SK-N-SH (cell line): ENCODE measurements around the gene IRGQ.

ENCODE experiments used
- RAD21 ChIP-seq: IDR thresholded peaks from 2 replicates; pipeline ENCODE4 v1.6.1; 2012; ENCODE audit warnings: mild to moderate bottlenecking, low read length
- SIN3A ChIP-seq: IDR thresholded peaks from 2 replicates; pipeline ENCODE4 v1.6.1; 2012; ENCODE audit warnings: low read depth, mild to moderate bottlenecking, low read length, moderate library complexity, borderline replicate concordance
- SMC3 ChIP-seq: IDR thresholded peaks from 2 replicates; pipeline ENCODE4 v1.6.1; 2012; ENCODE audit warnings: low read depth, low read length, improper control_type of control experiment
- TAF1 ChIP-seq: IDR thresholded peaks from 2 replicates; pipeline ENCODE4 v1.6.1; 2012; ENCODE audit warnings: low read depth, mild to moderate bottlenecking, low read length, moderate library complexity, borderline replicate concordance
- YY1 ChIP-seq: IDR thresholded peaks from 2 replicates; pipeline ENCODE4 v1.4.0; 2012; ENCODE audit warnings: low read depth, mild to moderate bottlenecking
- TF ChIP-seq, protein P1 (sequence below): fragments of 200-600 bp; sonication (generic); IDR thresholded peaks from 2 replicates; pipeline ENCODE4 v1.6.1; 2017; ENCODE audit warnings: antibody characterized with exemption, mild to moderate bottlenecking, moderate library complexity

DNA sequence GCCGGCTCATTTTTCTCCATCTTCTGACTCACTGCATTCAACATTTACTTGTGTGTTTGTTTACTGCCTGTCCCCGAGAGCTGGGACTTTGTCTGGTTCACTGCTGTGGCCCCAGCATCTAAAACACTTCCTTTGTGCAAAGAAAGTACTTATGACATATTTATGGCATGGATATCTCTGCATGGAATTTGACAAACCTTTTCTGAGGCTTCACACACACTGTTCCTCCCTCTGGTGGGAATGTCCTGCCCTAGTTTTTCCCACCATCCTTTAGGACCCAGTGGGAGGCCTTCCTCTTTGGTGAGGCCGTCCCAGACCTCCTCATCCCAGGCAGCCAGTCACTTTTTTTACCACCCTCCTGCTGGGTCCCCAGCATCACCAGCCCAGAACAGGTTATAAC is 14.6 kb upstream of the IRGQ start:
- TF ChIP-seq, protein P1, sequence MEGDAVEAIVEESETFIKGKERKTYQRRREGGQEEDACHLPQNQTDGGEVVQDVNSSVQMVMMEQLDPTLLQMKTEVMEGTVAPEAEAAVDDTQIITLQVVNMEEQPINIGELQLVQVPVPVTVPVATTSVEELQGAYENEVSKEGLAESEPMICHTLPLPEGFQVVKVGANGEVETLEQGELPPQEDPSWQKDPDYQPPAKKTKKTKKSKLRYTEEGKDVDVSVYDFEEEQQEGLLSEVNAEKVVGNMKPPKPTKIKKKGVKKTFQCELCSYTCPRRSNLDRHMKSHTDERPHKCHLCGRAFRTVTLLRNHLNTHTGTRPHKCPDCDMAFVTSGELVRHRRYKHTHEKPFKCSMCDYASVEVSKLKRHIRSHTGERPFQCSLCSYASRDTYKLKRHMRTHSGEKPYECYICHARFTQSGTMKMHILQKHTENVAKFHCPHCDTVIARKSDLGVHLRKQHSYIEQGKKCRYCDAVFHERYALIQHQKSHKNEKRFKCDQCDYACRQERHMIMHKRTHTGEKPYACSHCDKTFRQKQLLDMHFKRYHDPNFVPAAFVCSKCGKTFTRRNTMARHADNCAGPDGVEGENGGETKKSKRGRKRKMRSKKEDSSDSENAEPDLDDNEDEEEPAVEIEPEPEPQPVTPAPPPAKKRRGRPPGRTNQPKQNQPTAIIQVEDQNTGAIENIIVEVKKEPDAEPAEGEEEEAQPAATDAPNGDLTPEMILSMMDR, result no peak
- TF ChIP-seq SIN3A (no peak), YY1 (no peak), RAD21 (no peak), SMC3 (no peak), TAF1 (no peak)
